ENCODE results near the gene SGCD.

DNA sequence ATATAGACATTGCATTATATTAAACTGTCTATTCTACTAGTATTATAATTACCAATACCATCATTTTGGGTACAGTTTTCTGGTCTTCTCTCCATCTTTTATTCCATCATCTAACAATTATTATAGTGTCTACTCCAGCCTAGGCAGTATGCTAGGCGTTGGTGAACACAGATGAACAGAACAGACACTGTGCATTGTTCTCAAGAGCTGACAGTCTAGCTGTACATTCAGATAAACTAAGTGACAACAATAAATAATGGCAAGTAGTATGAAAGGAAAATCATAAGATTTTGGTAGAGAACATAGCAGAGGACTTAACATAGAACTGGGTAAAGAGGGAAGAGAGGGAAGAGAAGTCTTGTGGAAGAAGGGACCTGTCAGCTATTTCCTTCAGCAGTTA is 12.5 kb upstream of the SGCD start:
- TF ChIP-seq, protein P1, sequence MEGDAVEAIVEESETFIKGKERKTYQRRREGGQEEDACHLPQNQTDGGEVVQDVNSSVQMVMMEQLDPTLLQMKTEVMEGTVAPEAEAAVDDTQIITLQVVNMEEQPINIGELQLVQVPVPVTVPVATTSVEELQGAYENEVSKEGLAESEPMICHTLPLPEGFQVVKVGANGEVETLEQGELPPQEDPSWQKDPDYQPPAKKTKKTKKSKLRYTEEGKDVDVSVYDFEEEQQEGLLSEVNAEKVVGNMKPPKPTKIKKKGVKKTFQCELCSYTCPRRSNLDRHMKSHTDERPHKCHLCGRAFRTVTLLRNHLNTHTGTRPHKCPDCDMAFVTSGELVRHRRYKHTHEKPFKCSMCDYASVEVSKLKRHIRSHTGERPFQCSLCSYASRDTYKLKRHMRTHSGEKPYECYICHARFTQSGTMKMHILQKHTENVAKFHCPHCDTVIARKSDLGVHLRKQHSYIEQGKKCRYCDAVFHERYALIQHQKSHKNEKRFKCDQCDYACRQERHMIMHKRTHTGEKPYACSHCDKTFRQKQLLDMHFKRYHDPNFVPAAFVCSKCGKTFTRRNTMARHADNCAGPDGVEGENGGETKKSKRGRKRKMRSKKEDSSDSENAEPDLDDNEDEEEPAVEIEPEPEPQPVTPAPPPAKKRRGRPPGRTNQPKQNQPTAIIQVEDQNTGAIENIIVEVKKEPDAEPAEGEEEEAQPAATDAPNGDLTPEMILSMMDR (IDR thresholded peaks at IDR 0.05): no peak
- no peak for TF ChIP-seq POLR2A (IDR thresholded peaks at IDR 0.05)
